ENCODE data around the gene CSNK1D. TPM values are rescaled to one million over a fixed set of nuclear protein-coding genes. Genes with fewer than 3 reads are reported as not detected.

The CSNK1D gene
- polyA plus RNA-seq, 1 donor from 2014 or later: 29.9 TPM

- H3K4me3 ChIP-seq (ENCODE audit: low read length): no peak overlapping the region
- H4K20me1 ChIP-seq (ENCODE audit: insufficient read depth): peaks cover 5% of the 10 kb centered on the region
- no peaks in the 10 kb centered on the region for H3K9me2 ChIP-seq (ENCODE audit: insufficient read depth, low read length)
- H3K9ac ChIP-seq (ENCODE audit: low read length): no peak overlapping the region
- no peaks in the 10 kb centered on the region for H3K36me3 ChIP-seq (ENCODE audit: insufficient read depth, low read length)
- no peaks in the 10 kb centered on the region for H3K27me3 ChIP-seq (ENCODE audit: insufficient read depth, low read depth, low read length)
- H3F3A ChIP-seq (ENCODE audit: insufficient read depth, low read length, poor library complexity, severe bottlenecking): no peaks in the 10 kb centered on the region
- no peaks in the 10 kb centered on the region for H3K9me3 ChIP-seq (ENCODE audit: low read length)
- peaks cover 16% of the 10 kb centered on the region for H3K79me2 ChIP-seq (replicated peaks; ENCODE audit: insufficient read depth, low read length)
- H3K27ac ChIP-seq (ENCODE audit: low read length): no peak overlapping the region
- H3K4me2 ChIP-seq (ENCODE audit: low read length): no peak overlapping the region
- H2AFZ ChIP-seq (ENCODE audit: low read depth, low read length): no peak overlapping the region
- TF ChIP-seq POLR2AphosphoS5 (IDR thresholded peaks at IDR 0.05) (no peak), REST (IDR thresholded peaks at IDR 0.05; ENCODE audit: borderline replicate concordance) (no peak), EZH2 (IDR thresholded peaks at IDR 0.05; ENCODE audit: borderline replicate concordance, insufficient read depth, low read length, poor library complexity, severe bottlenecking) (no peak), MXI1 (conservative IDR thresholded peaks at IDR 0.05; ENCODE audit: poor library complexity, severe bottlenecking) (no peak)
Observed at GRCh38 chr17:82253179-82253544, 20.3 kb downstream of the CSNK1D start.

GRCh38 chr17:82252511-82253178 lies 20.9 kb downstream of the CSNK1D start:
- Histone ChIP-seq H3K4me3 (ENCODE audit: low read length) (no peak overlapping the region), H3K9me2 (ENCODE audit: insufficient read depth, low read length) (no peaks in the 10 kb centered on the region), H3K36me3 (ENCODE audit: insufficient read depth, low read length) (no peaks in the 10 kb centered on the region), H3K27me3 (ENCODE audit: insufficient read depth, low read depth, low read length) (no peaks in the 10 kb centered on the region), H4K20me1 (ENCODE audit: insufficient read depth) (peaks cover 5% of the 10 kb centered on the region), H3K9me3 (ENCODE audit: low read length) (no peaks in the 10 kb centered on the region), H3K27ac (ENCODE audit: low read length) (no peak overlapping the region), H2AFZ (ENCODE audit: low read depth, low read length) (no peak overlapping the region), H3F3A (ENCODE audit: insufficient read depth, low read length, poor library complexity, severe bottlenecking) (no peaks in the 10 kb centered on the region), H3K4me2 (ENCODE audit: low read length) (no peak overlapping the region), H3K9ac (ENCODE audit: low read length) (no peak overlapping the region), H3K79me2 (replicated peaks; ENCODE audit: insufficient read depth, low read length) (peaks cover 16% of the 10 kb centered on the region)
- TF ChIP-seq CTCF (IDR thresholded peaks at IDR 0.05; ENCODE audit: poor library complexity, severe bottlenecking): no peak
- no peak for TF ChIP-seq EP300 (conservative IDR thresholded peaks at IDR 0.05; ENCODE audit: poor library complexity, severe bottlenecking)
- TF ChIP-seq REST (IDR thresholded peaks at IDR 0.05; ENCODE audit: borderline replicate concordance): no peak
- no peak for TF ChIP-seq SMC3 (conservative IDR thresholded peaks at IDR 0.05; ENCODE audit: poor library complexity)
- TF ChIP-seq POLR2AphosphoS5 (IDR thresholded peaks at IDR 0.05): no peak

All from neural cell (in vitro differentiated cells).